GM19240 (cell line): ENCODE results near the gene ADCYAP1R1.

ENCODE experiments used
- DNase-seq: peaks from one replicate; pipeline ENCODE4 v3.0.0; 2011; ENCODE audit warnings: low spot score; ENCODE audit not compliant: insufficient read length

The ADCYAP1R1 gene

DNA sequence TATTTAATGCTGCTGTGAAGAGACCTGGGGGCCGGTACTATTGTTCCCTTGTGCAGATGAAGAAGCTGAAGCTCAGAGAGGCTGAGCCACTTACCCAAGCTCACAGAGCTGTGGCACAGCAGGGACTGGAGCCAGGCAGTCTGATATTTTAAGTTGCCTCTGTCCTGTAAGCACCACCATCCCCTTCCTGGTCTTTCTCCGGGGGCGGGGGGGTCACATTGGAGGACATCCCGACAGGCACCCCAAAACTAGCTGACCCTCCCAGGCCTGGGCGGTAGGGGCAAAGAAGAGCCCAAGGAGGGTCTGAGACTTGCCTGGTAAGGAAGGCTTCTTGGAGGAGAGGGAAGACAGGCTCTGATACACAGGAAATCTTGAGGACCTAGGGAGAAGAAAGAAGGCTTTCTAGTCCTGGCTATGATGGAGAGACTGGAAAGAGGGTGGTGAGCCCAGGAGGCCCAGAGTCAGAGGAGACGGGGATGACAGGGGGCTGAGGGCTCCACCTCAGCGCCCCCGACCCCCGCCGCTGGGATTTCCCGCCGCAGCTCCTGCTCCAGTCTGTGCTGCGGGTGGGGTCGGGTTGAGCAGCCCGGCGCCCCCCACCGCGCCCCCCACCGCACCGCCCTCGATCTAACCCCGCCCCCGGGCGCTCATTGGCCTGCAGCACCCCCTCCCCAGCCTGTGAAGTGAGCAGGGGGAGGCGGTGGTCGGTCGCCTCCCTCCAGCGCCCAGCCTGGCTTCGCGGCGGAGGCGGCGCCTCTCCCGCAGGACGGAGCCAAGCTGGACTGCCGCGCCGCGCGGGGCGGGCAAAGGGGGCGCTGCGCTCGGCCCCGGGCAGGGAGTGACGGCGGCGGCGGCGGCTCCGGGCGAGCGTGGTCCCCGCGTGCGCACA, at the start of gene ADCYAP1R1:
TSS of gene ADCYAP1R1 (plus strand) at position 711 of the 889 bp plus-strand sequence. CDS start 10,957 bp downstream, outside the sequence.
- DNase-seq, result no peak

DNA sequence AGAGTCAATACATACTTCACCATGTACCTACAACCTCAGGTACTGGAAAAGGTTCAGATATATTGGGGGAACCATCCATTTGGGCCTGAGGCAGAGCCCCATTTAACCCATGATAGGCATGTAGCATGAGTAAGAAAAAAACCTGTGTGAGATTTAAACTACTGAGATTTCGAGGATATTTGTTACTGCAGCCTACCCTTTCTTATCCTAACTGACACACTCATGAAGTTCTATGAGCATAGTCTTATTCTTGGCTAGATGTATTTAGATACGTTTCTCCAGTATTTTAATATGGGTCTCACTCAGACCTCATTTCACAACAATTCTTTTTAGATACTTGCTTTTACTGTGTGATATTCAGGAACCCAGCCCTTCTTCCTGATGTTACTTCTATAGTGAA, 49.0 kb upstream of the ADCYAP1R1 start:
- DNase-seq, result no peak

DNA sequence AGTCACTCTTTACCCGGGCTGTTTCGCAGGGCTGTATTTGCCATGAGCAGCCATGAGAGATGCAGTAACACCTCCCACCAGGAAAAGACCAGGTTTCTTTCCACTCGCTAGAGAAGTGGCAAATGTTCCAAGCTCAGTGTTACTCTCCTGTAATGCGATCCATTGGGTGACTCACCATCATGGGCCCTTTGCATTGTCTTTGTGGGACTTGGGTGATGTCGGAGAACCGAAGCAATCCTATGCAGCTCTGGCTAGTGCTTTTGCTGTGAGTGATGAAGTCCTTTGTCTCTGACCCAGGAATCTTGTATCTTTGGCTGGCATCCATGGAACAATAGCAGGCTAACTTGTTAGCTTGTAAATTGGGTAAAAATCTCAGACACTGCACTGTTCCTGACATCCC, 48.4 kb upstream of the ADCYAP1R1 start:
- DNase-seq, result no peak

DNA sequence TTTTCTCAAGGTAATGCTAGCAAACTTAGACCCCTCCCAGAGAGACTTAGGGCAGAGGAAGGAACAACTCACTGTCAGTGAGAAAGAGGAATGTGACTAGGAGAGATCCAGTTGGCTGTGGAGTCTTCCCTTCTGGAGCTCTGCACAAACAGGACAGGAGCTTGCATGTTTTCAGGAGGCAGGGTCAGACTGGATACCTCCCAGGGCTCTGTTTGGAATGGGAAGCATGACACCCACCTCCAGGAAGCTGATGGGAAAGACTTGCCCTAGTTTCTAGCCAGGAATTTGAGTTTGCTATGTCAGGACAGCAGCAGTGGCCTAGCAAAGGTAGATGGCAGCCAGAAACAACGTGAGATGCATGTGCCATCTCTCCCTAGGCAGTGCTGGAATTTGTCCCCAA, 47.7 kb upstream of the ADCYAP1R1 start:
- no peak for DNase-seq

DNA sequence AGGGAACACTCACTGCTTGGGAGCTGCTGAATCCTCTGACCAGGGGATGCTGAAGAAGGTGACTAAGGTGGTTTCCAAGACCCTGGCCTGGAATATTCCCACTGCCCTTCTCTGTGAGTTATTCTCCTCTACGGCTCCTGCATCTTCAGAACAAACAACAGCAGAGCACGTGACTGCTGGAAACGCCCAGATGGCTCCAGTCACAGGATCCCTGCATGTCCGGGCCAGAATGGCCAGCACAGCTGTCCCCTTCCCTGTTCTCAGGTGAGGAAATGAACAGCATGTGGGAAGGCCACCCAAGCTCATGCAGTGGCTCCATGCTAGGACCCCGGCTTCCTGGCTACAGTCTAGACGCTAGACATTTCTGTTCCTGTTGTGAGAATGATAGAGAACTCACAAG, 45.3 kb upstream of the ADCYAP1R1 start:
- no peak for DNase-seq

DNA sequence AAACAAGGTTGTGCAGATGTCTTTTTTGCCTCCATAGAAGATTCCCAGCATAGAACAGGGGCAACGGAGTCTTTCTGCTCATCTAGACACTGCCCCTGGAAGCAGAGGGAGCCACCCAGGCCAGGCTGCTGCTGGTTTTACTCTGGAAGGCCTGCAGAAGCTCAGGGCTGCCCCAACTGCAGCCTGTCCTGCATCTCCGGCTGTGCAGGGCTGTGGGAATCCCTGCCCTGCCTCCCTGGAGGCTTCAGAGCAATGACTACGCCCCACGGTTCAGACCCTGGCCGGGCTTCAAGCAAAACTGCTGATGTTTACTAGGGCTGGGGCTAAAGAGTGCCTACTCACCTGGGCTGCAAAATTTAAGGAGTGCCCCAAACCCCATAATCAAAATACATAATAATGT, 44.5 kb upstream of the ADCYAP1R1 start:
- DNase-seq, result no peak

DNA sequence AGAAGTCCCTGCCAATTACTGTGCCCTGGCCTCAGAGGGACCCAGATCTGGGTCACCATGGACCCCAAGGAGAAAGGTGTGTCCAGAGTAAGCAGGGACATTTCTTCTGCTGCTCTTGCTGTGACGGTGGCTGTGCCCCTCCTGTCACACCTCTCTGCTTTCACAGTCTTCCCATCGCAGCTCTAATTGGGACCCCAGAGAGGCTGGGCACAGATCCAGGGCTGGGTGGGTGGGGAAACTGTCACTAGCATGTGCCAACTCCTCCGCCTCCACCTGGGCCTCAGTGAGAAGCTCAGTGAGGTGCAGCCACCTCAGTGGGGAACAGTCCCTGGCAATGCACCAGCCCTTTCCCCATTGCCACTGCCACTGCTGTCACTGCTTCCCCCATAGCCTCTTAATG, 37.3 kb upstream of the ADCYAP1R1 start:
- DNase-seq, result no peak

DNA sequence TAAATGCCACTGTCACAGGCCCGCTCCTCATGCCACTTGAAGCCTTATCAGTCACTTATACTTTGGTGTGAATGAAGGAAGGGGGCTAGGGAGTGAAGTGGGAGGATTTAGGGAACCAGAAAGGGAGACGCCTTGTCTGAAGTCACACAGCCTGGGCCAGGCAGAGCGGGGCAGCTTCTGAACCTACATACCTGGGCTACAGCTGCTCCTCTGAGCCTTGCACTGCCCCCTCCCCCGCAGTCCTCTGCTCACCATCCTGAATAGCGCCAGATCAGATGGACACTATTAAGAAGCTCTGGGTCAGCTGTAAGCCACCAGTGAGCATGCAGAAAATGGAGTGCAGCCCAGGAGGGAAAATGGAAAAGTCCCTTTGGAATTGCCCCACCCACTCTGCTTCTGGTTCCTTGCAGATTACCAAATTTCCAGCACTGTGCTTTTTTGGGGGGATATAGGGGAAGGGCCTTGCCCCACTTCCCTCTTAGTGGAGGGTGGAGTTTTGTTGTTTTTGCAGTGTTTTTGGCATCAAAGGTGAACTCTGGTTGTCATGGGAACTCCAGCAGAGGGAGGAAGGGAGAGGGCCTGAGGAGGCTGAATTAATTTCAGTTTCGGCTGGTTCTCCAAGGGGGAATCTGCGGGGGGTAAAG, 35.0 kb upstream of the ADCYAP1R1 start:
- DNase-seq, result no peak

DNA sequence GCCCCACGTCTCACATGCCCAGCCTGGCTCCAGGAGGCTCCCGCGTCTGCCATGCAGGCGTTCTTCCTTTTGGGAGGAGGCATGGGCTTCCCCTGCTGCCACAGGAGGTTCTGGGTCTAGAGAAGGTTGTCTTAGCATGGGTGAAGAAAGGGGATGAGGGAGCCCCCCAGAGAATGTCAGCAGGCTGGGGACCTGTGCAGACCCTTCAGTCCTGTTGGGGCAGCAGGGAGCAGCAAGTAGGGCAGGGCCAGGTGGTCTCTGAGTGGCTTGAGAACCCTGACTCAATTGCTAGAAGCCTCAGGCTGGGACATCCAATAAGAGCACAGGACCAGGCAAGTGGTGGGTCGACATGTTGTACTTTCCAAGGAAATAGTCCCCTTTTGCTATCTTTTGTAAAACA, 34.4 kb upstream of the ADCYAP1R1 start:
- no peak for DNase-seq

DNA sequence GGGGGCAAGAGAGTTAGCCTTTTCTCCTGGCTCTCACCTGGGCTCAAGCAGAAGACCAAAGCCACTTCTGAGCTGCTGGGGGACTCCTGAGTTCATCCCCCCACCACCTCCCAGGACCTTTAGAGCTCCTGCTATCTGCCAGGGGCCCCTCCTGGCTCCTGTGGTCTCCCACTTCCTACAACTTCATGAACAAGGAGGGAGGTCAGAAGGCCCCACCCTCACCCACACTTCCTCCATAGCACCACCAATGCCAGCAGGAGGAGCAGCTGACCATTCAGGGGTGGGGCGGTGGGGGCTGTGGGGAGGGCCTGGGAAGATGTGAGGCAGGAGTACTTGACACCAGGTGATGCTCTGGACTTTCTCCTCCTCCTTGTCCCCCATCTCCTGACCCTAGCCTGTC, 32.6 kb upstream of the ADCYAP1R1 start:
- no peak for DNase-seq

DNA sequence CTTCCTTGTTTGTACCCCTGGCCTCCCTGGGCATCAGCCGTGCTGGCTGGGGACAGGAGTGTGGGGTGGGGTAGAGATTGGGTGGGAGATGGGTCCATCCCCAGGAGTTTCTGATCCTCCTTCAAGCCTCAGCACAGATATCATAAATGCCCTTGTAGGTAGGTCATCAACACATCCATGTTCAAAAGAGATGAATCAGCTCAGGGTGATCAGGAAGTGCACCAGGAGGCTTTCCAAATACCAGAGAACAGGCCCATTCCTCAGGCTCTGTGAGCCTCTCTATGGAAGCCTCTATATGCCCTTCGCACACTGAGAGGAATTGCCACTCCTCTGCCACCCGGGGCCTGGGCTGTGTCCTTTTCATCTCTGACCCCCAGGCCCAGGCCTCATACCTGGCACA, 31.9 kb upstream of the ADCYAP1R1 start:
- no peak for DNase-seq

DNA sequence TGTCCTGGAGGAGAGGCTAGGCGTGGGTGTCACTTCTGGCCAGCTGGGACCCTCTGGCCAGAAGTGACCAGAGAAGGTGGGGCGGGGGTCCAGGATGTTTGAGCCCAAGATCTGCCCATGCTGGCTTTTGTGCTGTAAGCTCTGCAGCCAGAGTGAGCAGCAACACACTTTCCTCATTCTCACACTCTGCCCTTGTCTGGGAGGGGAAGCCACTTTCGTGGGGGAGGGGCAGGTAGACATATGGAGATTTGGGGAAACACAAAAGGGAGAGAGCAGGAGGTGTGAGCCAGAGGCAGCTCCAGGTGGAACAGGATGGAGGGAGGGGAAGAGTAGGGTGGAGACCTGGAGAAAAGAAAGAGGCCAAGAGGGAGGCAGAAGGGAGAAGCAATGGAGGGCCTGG, 31.5 kb upstream of the ADCYAP1R1 start:
- DNase-seq, result no peak

DNA sequence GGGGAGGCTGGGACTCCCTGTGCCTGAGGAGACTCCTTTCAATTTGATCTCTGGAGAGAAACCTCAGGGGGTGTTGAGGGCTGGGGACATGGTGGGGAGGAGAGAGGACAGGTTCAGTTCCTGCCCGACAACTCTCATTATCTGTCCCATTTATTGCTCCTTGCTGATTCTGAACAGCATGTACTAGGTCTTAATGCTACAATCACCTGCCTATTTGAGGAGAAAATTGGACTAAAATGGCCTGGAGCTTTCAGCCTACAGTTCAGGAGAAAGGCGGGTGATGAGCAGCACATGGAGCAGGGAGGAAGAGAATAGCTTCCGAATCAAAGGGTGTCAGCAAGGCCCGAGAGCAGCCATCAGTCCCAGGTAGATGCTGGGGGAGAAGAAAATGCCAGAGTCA, 30.0 kb upstream of the ADCYAP1R1 start:
- DNase-seq, result no peak

DNA sequence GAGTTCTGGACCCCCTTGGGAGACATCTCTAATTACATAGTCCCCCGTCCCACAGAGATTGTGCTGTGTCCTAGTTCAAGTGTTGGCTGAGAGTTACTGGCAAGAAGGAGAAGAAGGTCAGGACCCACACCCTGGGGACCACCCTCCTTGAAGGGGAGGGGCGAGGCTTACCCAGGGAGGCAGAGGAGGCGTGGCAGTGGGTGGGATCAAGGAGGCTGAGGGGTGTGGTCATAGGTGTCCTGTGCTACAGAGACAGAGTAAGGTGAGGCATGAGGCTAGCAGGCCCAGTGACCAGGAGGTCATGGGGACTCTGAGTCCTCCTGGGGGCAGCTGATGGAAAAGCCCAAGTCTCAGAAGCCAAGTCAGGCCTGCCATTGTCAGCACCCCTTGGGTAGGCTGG, 29.4 kb upstream of the ADCYAP1R1 start:
- no peak for DNase-seq

DNA sequence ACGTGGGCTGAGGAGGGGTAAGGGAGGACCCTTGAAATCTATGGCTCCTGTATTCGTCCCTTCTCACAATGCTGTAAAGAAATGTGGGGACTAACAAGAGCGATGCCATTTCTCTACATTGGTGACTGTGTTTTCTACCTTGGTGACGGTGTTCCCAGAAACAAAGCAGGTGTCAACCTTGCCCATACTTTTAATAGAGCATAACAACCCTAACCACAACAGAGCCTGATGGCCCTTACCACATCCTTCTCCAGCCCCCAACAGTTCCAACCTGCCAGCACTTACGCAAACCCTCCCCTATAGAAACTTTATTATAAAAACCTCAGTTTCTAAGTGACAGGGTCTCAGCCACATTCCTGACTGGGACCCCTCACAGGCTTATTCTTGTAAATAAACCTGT, 28.2 kb upstream of the ADCYAP1R1 start:
- no peak for DNase-seq

DNA sequence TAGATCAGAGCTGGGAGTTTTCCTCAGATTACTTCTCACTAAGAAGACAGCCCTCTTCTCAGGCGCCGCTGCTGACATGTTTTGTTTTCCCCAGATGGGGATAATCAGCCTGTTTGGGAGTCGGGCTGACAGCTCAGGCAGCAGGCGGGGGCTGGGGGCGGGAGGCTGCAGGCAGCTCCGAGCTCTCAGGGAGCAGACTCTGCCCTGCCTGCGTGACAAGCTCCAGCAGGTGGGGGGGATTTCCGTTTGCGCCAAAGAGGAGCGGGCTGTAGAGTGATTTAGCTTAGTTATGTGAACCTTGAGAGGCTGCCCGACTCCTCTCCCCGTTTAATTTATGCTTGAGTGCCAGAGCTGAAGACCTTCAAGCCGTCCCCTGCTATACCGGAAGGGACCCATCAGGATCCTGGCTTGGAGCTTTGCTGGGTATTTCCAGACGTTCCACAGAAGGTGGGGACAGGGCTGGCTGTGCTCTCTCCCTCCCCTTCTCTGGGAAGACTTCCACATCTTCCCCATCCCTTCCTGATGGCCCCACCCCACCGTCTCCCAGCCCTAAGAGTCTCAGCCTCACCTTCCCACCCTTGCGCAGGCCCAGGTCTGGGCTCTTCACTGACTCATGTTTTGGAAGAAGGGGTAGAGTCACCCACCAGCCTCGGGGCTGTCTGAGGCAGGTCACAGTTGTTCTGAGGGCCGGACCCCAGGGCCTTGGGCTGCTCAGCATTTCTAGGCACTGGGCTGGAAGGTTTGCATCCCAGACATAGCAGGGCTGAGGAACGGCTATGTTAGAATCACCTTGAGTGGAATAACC, 24.7 kb upstream of the ADCYAP1R1 start:
- no peak for DNase-seq

DNA sequence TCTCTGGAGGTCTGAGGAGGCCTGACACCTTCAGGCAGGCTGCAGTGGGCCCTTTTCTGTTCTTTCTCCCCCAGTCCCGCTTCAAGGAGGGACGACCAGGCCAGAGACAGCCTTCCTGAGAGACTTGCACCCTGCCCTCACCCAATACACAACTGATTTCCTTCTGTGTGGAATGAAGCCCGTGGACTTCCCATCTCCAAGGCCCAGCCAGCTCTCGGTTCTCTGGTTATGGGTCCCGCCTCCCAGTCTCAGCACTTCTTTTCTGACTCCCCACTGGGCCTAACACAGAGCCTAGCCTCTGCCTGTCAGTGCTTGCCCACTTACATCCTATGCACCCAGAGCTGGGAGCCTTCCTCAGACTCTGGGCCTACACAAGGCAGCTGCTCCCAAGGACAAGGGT, 24.1 kb upstream of the ADCYAP1R1 start:
- DNase-seq, result no peak

DNA sequence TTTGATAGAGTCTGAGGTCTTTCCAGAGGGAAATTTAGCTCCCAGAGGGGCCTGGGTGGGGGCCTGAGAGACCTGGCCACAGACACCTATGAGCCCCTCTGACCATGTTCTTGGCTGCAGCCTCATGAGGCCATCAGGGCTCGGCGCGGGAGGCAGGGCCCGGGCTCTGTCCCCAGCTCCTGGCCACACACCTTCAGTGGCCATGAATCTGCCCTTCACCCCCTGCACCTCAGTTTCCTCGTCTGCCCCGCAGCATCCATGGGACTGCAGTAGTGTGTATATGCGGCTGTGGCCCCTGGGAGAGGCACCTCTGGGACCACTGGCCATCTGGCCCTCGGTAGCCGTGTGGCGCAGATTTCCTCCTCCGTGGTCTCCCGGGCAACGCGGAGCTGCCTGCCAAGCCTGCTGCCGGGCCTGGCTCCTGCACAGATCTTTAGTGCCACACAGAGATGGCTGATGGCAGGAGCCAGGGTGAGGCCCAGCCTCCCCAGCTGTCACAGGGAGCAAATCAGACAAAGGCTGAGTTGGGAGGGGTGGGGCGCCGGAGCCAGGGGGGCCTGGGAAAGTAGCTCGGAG, 23.6 kb upstream of the ADCYAP1R1 start:
- DNase-seq, result no peak

DNA sequence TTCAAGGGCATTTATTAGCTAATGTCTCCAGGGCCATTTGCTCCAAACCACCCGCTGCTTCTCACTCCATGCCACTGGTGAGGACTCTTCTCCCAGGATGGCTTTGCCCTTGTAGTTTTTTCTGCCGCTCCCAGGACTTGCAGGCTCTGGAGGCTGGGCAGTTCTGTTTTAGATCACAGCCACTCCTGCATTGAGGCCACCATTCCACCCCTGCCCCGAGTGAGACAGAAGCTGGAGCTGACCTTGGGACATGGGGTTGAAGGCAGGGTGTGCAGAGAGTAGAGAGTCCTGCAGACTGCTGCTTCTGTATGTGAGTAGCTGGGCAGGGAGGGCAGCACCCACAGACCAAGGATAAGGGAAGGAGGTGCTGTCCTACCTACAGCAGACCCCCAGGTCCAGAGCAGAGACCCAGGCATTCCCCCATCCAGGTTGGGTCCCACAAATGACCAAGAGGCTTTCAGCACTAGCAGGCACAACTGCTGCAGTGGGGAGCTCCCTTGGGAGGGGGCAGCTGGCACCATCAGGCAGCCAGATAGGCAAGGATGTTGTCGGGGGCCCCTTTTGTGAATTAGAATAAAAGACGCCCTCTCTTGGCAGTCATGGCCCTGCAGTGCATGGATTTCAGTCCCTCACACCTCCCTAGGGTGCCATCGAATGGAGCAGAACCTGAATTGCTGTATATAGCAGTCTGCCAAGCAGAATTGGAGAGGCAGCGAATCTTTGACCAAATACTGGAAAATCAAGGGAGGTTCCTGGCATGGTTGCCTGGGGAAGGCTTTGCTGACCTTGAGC, 22.7 kb upstream of the ADCYAP1R1 start:
- no peak for DNase-seq

DNA sequence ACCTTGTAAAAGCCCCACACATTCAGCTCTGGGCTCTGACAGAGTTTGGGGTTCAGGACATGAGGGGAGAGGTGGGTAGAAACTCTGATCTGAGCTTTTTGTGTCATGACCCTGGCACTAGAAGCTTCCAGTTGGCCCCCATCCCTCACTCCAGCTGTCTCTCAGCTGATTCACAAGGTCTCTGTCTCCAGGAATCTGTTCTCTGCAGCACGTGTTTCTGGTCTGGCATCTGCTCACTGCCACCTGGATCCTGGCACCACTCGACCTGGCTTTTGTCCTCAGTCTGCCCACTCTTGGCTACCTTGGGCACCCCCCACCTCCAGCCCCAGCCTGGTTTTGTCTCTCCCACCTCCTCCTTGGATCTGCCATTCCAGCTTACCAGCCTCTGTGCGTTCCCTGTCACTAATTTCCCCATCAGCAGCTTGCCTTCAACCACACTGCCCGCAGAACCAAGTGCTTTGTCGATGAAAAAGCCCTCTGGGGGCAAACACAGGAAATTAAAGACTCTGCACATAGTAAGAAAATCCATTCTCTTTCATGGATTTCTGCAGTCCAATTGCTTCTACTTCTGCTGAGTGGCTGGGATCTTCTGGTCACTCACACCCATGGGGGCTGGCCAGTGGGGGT, 18.3 kb upstream of the ADCYAP1R1 start:
- DNase-seq, result no peak
